GM19395 (cell line): Measurements from ENCODE around the gene BAIAP2L1.
"Not testable (repeated sequence)": the region's sequence is repeated elsewhere in the genome, so short reads cannot be mapped to it uniquely, and the experiment has no call there.

Experiments used
- ATAC-seq: cut with Tn5 transposase; IDR thresholded peaks from one replicate; pipeline ENCODE4 v1.9.1; 2021; ENCODE audit warnings: mild to moderate bottlenecking, moderate library complexity; ENCODE audit not compliant: unreplicated experiment

Gene BAIAP2L1

GRCh38 chr7:98399462-98399861 is 1.4 kb downstream of the BAIAP2L1 start:
- ATAC-seq: no peak

- ATAC-seq: no peak
Observed at GRCh38 chr7:98398567-98399372, 2.1 kb downstream of the BAIAP2L1 start.

GRCh38 chr7:98396768-98397167 is 4.1 kb downstream of the BAIAP2L1 start:
- ATAC-seq: no peak

GRCh38 chr7:98395951-98396350 is 4.9 kb downstream of the BAIAP2L1 start:
- no peak for ATAC-seq

- ATAC-seq: no peak
Observed at GRCh38 chr7:98395481-98395880, 5.4 kb downstream of the BAIAP2L1 start.

GRCh38 chr7:98394377-98394836 is 6.5 kb downstream of the BAIAP2L1 start:
- no peak for ATAC-seq

GRCh38 chr7:98387544-98388226 is 13.2 kb downstream of the BAIAP2L1 start:
- no peak for ATAC-seq

- no peak for ATAC-seq
Observed at GRCh38 chr7:98387131-98387530, 13.8 kb downstream of the BAIAP2L1 start.

- ATAC-seq: not testable (repeated sequence)
Observed at GRCh38 chr7:98385532-98385931, 15.4 kb downstream of the BAIAP2L1 start.

- ATAC-seq: no peak
Observed at GRCh38 chr7:98378210-98378819, 22.6 kb downstream of the BAIAP2L1 start.

- ATAC-seq: no peak
Observed at GRCh38 chr7:98376711-98377110, 24.2 kb downstream of the BAIAP2L1 start.

- ATAC-seq: no peak
Observed at GRCh38 chr7:98375664-98376063, 25.2 kb downstream of the BAIAP2L1 start.

GRCh38 chr7:98374285-98374680 is 26.6 kb downstream of the BAIAP2L1 start:
- no peak for ATAC-seq

- ATAC-seq: no peak
Observed at GRCh38 chr7:98372993-98373392, 27.9 kb downstream of the BAIAP2L1 start.

- ATAC-seq: no peak
Observed at GRCh38 chr7:98369726-98370125, 31.2 kb downstream of the BAIAP2L1 start.

GRCh38 chr7:98368716-98369115 is 32.2 kb downstream of the BAIAP2L1 start:
- no peak for ATAC-seq

- ATAC-seq: no peak
Observed at GRCh38 chr7:98366562-98366938, 34.3 kb downstream of the BAIAP2L1 start.

GRCh38 chr7:98365863-98366561 is 34.9 kb downstream of the BAIAP2L1 start:
- no peak for ATAC-seq

GRCh38 chr7:98364220-98364619 is 36.7 kb downstream of the BAIAP2L1 start:
- ATAC-seq: no peak

GRCh38 chr7:98362517-98362916 is 38.4 kb downstream of the BAIAP2L1 start:
- ATAC-seq: no peak
